ENCODE data around the gene MYO1B. TPM values are rescaled to one million over a fixed set of nuclear protein-coding genes. Genes with fewer than 3 reads are reported as not detected.

The MYO1B gene
- total and polyA plus RNA-seq, 2 of the 8 experiments (the other 6 are each of a cell fraction or from before 2014, with no cell fraction given) = 15.5 to 61.2 TPM

DNA sequence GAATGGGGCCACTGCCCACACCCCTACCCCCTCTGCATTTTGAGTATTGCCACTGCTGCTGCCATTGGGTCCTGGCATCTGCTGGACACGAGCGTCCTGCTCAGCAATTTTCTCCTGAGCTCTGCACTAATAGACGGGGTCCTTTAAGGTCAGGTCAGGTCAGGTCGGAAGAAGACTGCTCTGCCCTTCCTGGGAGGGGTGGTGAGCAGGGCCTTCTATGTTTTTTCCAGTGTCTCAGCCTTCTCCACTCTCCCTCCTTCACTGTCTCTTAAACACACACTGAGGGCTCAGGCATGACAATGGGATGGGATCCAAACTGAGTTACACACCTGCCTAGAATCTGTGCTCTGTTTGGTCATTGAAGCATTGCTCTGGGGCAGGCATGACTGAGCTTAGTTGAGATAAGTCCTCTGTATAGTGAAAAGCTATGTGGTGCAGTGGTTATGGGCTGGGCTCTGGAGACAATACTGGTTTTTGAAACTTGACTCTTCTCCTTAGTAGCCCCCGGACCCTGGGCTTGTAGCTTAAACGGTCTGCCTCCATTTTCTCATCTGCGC lies 10.6 kb downstream of the MYO1B start (continued):
- TF ChIP-seq, protein P1, sequence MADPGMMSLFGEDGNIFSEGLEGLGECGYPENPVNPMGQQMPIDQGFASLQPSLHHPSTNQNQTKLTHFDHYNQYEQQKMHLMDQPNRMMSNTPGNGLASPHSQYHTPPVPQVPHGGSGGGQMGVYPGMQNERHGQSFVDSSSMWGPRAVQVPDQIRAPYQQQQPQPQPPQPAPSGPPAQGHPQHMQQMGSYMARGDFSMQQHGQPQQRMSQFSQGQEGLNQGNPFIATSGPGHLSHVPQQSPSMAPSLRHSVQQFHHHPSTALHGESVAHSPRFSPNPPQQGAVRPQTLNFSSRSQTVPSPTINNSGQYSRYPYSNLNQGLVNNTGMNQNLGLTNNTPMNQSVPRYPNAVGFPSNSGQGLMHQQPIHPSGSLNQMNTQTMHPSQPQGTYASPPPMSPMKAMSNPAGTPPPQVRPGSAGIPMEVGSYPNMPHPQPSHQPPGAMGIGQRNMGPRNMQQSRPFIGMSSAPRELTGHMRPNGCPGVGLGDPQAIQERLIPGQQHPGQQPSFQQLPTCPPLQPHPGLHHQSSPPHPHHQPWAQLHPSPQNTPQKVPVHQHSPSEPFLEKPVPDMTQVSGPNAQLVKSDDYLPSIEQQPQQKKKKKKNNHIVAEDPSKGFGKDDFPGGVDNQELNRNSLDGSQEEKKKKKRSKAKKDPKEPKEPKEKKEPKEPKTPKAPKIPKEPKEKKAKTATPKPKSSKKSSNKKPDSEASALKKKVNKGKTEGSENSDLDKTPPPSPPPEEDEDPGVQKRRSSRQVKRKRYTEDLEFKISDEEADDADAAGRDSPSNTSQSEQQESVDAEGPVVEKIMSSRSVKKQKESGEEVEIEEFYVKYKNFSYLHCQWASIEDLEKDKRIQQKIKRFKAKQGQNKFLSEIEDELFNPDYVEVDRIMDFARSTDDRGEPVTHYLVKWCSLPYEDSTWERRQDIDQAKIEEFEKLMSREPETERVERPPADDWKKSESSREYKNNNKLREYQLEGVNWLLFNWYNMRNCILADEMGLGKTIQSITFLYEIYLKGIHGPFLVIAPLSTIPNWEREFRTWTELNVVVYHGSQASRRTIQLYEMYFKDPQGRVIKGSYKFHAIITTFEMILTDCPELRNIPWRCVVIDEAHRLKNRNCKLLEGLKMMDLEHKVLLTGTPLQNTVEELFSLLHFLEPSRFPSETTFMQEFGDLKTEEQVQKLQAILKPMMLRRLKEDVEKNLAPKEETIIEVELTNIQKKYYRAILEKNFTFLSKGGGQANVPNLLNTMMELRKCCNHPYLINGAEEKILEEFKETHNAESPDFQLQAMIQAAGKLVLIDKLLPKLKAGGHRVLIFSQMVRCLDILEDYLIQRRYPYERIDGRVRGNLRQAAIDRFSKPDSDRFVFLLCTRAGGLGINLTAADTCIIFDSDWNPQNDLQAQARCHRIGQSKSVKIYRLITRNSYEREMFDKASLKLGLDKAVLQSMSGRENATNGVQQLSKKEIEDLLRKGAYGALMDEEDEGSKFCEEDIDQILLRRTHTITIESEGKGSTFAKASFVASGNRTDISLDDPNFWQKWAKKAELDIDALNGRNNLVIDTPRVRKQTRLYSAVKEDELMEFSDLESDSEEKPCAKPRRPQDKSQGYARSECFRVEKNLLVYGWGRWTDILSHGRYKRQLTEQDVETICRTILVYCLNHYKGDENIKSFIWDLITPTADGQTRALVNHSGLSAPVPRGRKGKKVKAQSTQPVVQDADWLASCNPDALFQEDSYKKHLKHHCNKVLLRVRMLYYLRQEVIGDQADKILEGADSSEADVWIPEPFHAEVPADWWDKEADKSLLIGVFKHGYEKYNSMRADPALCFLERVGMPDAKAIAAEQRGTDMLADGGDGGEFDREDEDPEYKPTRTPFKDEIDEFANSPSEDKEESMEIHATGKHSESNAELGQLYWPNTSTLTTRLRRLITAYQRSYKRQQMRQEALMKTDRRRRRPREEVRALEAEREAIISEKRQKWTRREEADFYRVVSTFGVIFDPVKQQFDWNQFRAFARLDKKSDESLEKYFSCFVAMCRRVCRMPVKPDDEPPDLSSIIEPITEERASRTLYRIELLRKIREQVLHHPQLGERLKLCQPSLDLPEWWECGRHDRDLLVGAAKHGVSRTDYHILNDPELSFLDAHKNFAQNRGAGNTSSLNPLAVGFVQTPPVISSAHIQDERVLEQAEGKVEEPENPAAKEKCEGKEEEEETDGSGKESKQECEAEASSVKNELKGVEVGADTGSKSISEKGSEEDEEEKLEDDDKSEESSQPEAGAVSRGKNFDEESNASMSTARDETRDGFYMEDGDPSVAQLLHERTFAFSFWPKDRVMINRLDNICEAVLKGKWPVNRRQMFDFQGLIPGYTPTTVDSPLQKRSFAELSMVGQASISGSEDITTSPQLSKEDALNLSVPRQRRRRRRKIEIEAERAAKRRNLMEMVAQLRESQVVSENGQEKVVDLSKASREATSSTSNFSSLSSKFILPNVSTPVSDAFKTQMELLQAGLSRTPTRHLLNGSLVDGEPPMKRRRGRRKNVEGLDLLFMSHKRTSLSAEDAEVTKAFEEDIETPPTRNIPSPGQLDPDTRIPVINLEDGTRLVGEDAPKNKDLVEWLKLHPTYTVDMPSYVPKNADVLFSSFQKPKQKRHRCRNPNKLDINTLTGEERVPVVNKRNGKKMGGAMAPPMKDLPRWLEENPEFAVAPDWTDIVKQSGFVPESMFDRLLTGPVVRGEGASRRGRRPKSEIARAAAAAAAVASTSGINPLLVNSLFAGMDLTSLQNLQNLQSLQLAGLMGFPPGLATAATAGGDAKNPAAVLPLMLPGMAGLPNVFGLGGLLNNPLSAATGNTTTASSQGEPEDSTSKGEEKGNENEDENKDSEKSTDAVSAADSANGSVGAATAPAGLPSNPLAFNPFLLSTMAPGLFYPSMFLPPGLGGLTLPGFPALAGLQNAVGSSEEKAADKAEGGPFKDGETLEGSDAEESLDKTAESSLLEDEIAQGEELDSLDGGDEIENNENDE (IDR thresholded peaks at IDR 0.05; ENCODE audit: insufficient replicate concordance, low read length) = no peak

Measured in H1 (cell line).